ENCODE data around the gene CLDN9.

Gene CLDN9

GRCh38 chr16:3044708-3045107 lies 32.0 kb downstream of the CLDN9 start:
- Histone ChIP-seq H3K9me3 (no peaks in the 10 kb centered on the region), H3K4me3 (no peak overlapping the region), H3K4me1 (peaks cover 0 to 23% (median 19%) of the 10 kb centered on the region in 4 donors), H3K36me3 (no peaks in the 10 kb centered on the region), H3K27me3 (peaks cover 15 to 84% of the 10 kb centered on the region in 2 donors), H3K27ac (no peak overlapping the region)
- TF ChIP-seq, protein P1, sequence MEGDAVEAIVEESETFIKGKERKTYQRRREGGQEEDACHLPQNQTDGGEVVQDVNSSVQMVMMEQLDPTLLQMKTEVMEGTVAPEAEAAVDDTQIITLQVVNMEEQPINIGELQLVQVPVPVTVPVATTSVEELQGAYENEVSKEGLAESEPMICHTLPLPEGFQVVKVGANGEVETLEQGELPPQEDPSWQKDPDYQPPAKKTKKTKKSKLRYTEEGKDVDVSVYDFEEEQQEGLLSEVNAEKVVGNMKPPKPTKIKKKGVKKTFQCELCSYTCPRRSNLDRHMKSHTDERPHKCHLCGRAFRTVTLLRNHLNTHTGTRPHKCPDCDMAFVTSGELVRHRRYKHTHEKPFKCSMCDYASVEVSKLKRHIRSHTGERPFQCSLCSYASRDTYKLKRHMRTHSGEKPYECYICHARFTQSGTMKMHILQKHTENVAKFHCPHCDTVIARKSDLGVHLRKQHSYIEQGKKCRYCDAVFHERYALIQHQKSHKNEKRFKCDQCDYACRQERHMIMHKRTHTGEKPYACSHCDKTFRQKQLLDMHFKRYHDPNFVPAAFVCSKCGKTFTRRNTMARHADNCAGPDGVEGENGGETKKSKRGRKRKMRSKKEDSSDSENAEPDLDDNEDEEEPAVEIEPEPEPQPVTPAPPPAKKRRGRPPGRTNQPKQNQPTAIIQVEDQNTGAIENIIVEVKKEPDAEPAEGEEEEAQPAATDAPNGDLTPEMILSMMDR (IDR thresholded peaks at IDR 0.05), result no peak
- DNase-seq, result no peak
- intact Hi-C loops (cut with DNase I; ENCODE audit: low total_unique reads), result no loop called here

DNA sequence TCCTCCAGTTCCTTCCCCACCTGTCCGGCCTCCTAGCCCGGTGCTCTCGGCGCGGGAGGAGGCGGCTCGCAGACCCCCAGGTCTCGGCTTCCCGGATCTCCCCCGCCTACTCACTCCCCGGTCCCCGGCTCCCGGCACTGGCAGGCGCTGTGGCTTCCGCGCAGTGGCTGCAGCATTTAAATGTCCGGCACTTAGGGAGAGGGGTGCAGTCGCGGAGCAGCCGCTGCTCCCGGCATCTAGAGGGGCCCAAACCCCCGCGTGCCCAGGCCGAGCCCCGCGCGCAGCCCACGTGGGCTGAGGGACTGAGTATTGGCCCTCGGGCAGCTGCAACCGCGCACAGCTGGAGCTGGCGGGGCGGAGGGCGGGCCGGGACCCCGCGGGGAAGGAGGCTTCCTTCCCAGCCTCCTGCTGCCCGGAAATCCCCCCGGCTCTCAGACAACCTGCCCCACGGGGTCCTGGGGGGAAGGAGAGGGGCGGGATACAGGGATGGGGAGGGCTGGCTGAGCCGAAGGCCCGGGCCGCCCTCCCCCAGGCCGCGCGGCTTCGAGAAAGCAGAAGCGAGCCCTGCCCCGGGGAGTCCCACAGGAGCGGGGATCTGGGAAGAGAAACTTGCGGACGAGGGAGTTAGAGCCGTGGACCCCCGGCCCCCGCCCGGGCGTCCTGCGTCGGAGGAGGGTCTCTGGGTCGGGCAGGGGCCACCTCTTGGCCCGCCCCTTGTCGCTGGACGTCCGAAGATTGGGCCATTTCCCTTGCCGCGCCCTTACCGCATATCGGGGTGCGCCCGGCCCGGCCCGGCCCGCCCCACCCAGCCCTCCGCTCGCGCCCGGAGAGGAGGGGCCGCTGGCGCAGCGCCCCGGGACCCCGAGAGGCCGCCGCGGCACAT lies 33.3 kb downstream of the CLDN9 start, which contains the start of gene MMP25:
TSS of gene MMP25 (plus strand) at position 804 of the 883 bp plus-strand sequence. CDS start 357 bp downstream, outside the sequence.
- Histone ChIP-seq H3K27ac (no peak within 1 kb of the TSS), H3K27me3 (peaks cover 15 to 87% of the 10 kb centered on the region in 2 donors), H3K9me3 (no peaks in the 10 kb centered on the region), H3K4me1 (peaks cover 0 to 23% (median 19%) of the 10 kb centered on the region in 4 donors), H3K4me3 (peak within 1 kb of the TSS; percentile 25 to 53), H3K36me3 (no peaks in the 10 kb centered on the region)
- intact Hi-C loops (cut with DNase I; ENCODE audit: low total_unique reads), result no loop called here
- TF ChIP-seq, protein P1 (IDR thresholded peaks at IDR 0.05), result no peak
- DNase-seq, result no peak

DNA sequence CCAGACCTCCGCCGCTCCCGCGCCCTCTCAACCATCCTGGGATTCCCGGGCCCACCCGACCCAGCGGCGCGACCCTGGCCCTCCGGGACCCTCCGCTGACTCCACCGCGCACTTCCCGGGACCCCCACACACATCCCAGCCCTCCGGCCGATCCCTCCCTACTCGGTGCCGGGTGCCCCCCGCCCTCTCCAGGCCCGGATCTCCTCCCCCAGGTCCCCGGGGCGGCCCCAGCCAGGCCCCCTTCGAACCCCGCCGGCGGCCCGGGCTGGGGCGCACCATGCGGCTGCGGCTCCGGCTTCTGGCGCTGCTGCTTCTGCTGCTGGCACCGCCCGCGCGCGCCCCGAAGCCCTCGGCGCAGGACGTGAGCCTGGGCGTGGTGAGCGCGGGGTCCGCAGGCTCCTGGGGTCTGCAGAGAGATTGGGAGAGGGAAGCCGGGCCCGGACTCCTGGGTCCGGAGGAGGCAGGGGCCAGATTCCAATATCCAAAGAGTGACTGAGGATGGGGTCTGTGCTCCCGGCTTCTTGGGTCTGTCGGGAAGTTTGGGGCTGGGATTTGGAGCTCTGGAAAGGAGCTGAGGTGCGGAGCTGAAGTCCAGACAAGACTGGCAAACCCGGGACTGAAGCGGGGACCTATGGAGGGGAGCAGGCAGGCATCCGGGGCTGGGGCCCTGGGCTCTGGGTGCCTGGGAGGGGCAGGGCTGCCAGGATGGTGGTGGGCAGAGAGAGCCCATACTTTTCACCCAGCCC lies 34.1 kb downstream of the CLDN9 start:
- Histone ChIP-seq H3K36me3 (no peaks in the 10 kb centered on the region), H3K4me1 (peaks cover 0 to 23% (median 19%) of the 10 kb centered on the region in 4 donors), H3K4me3 (peak overlapping the region; percentile 25 to 53), H3K9me3 (no peaks in the 10 kb centered on the region), H3K27me3 (peaks cover 15 to 91% of the 10 kb centered on the region in 2 donors), H3K27ac (no peak overlapping the region)
- intact Hi-C loops (cut with DNase I; ENCODE audit: low total_unique reads), result no loop called here
- DNase-seq, result no peak
- TF ChIP-seq, protein P1 (IDR thresholded peaks at IDR 0.05), result no peak

GRCh38 chr16:3047387-3047720 lies 34.6 kb downstream of the CLDN9 start:
- intact Hi-C loops (cut with DNase I; ENCODE audit: low total_unique reads), result no loop called here
- peaks cover 15 to 95% of the 10 kb centered on the region in 2 donors for H3K27me3 ChIP-seq
- no peak overlapping the region for H3K4me3 ChIP-seq
- TF ChIP-seq, protein P1 (IDR thresholded peaks at IDR 0.05), result no peak
- no peak for DNase-seq
- peaks cover 0 to 23% (median 19%) of the 10 kb centered on the region in 4 donors for H3K4me1 ChIP-seq
- no peak overlapping the region for H3K27ac ChIP-seq
- H3K36me3 ChIP-seq, result no peaks in the 10 kb centered on the region
- no peaks in the 10 kb centered on the region for H3K9me3 ChIP-seq

GRCh38 chr16:3049921-3050481 lies 37.3 kb downstream of the CLDN9 start:
- Histone ChIP-seq H3K4me3 (no peak overlapping the region), H3K36me3 (peaks cover 0 to 4% (median 0%) of the 10 kb centered on the region in 3 donors), H3K9me3 (no peaks in the 10 kb centered on the region), H3K27ac (no peak overlapping the region), H3K4me1 (peaks cover 0 to 23% (median 19%) of the 10 kb centered on the region in 4 donors), H3K27me3 (peaks cover 15 to 70% of the 10 kb centered on the region in 2 donors)
- DNase-seq, result no peak
- intact Hi-C loops (cut with DNase I; ENCODE audit: low total_unique reads), result no loop called here
- TF ChIP-seq, protein P1 (IDR thresholded peaks at IDR 0.05), result no peak
